GM18519 (cell line): Measurements from ENCODE around the gene PLXNA4.

ENCODE experiments used
- ATAC-seq: cut with Tn5 transposase; IDR thresholded peaks from one replicate; pipeline ENCODE4 v1.9.1; 2021; ENCODE audit warnings: mild to moderate bottlenecking, moderate library complexity; ENCODE audit not compliant: unreplicated experiment, low FRiP score

The PLXNA4 gene

DNA sequence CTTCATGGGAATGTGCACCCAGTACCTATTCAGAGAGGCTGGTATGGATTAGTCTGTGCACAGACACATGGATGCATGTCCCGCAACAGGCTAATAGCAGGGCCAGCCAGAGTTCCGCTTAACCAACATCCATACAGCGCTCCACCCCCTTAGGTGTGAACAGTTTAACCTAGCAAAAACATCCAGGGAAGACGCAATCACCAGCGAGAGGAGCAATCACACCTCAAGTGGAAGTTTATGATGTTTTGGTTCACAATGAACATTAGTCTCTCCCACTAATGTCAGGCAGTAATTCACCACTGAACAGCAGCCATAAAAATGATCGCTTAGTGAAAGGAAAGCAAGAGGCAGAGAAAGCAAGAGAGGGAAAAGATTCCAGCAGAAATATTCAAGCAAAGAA is 91.1 kb downstream of the PLXNA4 start:
- no peak for ATAC-seq

DNA sequence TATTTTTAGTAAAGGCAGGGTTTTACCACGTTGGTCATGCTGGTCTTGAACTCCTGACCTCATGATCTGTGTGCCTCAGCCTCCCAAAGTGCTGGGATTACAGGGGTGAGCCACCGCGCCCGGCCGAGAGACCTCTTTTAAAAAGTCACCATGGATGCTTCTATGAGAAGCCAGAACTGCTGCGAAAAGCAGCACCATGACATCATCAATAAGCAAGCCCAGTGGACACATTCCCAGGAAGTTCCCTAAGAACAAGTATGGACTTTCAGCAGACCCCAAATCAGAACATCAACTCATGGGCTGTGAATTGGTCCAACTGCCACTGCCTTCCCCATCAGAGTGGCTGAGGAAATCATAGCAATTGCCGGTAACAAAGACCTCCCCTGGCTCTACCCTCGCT is 93.4 kb downstream of the PLXNA4 start:
- no peak for ATAC-seq

DNA sequence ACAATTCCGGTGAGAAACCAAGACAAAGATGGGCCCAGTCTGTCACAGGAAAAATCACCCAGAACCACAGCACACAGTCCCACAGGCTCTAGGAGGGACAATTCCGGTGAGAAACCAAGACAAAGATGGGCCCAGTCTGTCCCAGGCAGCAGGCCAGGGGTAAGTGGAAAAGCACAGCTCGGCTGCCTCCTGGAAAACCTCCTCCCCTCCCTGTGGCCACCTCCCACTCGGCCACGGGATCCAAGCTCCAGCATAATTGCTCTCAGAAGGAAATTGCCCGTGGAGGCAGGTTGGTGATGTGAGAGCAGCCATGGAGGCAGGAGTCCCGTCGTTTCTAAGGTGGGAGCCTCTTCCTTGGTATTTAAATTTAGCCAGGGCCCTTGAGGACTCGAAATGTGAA is 95.7 kb downstream of the PLXNA4 start:
- no peak for ATAC-seq

DNA sequence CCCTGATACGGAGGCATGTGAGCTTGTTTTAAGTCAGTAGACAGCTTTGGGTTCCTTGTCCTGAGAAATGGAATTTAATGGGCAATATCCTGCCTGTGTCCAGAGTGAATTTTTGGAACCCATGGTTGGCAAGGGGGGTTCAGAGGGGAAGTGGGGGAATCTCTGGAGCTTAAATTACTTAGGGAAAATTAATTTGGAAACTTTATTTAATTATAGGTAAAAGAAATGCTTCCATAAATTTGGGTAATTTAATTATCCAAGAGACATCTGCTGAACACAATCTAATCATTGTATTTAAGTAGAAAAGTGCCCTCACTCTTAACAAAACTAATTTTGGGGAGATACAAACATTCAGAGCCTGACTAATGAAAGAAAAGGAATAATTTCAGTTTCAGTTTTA is 99.7 kb downstream of the PLXNA4 start:
- ATAC-seq = no peak

DNA sequence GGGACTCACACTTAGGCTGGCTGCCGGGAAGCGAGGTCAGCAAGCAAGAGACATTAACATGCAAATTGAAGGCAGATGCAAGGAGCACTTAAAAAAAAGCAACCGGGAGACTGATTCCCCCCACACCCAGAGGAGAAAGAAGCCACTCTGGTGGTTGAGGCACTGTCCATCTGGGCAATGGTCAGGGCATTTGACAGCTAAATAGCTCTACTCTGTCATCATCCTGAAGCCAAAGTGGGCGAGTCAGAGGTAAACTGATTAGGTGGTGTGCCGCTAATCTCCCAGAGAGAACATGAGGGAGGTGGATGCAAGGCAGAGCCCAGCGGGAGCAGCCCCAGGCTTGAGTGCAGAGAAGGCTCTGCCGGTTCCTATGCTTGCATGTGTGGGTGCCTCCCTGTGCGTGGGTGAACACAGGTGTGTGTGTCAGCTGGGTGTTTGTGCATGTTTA is 100.6 kb downstream of the PLXNA4 start:
- no peak for ATAC-seq

DNA sequence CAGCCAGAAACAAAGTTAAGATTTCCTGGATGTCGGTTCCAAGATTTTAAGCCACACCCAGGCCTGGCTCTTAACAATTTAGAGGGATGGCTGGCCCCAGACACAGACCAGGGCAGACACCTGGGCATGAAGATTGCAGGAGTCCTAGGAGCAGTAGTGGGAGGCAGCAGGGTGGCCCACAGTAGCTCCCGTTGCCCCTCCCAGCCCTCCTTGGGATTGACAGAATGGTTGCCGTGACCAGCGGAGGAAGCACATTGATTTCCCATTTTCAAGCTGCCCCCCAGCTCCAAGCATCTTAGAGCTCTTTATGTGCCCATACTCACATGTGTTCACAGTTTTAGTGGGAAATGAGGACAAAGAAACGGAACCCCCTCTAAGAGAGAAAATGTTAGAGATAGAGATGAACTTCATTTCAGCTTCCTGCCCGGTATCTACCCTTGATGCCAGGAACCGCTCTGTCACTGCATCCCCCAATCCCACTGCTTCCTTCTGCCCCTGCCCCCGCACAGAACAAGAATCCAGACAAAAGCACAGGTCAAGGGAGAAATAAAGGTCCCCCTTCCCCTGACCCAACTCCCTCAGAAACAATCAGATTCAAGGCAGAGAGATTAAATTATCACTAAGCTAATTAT is 101.1 kb downstream of the PLXNA4 start:
- no peak for ATAC-seq

DNA sequence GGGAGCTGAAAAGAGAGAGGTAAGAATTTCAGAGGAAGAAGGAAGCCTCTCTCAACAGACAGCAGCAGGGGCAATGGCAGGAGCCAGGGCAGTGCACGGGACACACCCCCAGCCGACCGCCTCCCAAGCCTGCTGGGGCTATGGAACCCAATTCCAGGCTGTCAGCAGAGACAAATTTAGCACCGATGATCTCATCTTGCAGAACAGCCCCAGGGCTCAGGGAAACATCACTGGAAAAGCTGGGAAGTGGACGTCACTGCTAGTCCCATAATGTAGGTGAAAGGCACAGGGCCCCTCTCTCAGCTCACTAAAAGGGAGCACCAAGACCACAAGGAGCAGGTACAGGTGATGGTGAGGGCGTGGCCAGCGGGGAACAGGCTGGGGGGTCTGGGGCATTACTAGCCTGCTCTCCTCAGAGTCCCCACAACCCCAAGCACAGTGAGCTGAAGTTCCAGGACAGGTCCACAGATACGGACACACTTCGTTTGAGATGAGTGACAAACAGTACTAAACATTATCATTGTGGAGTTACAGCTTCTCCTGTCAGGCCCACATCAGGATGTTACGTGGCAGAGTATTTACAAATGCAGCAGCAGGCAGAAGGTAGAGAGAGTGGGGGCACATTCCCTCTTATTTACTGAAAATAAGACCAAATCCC is 103.7 kb downstream of the PLXNA4 start:
- no peak for ATAC-seq

DNA sequence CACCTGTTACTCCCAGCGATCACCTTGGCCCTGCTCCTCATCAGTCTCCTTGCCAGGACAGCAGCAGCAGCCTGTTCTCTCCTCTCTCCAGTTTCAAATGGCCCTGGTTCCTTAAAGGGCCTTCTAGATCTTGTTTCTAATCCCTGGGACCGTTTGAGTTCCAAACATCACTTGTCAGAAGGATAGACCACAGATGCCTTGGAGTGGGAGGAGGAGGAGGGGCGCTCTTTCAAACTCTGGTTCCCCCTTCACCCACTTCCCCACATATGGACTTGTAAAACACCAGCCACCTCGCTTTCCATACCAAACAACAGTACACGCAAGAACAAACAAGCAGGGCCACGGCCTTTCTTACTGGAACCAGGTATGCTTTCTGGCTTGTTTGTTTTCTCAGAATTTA is 104.8 kb downstream of the PLXNA4 start:
- ATAC-seq = no peak

DNA sequence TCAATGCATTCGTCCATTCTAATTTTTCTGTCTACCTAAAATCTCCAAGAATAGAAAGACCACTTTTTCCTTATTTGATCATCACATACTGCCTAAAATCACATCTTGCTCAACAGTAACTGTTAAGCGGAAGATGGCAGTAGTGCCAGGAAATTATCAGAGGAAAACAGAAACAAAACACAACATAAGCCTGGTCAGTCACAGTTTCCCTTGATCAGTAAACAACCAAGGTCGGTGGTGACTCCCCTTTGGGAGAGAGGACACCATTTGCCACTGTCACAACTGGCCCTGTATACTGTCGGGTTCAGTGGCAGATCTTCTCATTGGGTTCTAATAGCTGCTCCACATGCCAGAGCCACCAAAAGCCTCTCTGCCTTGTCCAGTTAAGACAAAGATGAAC is 106.6 kb downstream of the PLXNA4 start:
- ATAC-seq = no peak

DNA sequence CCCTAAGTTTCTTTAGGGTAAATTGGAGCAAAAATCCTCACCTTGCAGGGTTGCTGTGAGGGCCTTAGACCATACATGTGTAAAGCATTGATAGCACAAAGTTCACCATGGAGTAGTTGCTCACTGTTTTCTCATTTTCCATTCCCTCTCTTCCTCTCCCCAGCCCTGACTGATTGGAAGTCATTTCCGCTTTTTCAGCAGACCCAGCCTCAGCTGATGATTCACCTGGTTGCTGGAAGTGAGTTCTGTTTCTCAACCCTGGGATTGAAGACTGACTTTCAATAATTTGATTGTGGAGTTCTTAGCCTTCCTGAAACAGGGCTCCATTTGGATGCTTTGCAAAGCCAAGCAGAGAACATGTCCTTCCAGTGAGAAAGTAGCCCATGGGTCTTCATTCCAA is 107.0 kb downstream of the PLXNA4 start:
- ATAC-seq = no peak

DNA sequence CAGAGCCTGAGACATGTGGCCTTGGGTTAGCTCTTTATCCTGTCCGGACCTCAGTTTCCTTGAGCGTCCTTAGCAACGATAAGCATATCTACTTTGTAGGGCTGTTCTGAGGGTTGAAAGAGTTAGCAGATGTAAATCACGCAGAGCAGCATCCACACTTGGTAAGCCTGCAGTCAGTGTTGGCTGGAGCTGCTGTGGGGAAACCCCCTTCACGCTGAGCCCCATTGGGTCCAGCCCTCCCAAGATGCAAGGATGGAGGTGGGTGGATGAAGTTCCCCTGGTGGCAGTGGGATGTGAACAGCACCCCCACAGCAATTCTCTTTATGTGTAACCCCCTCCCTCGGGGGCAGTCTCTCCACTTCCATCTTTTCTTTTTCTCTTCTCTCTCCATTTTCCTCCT is 109.9 kb downstream of the PLXNA4 start:
- no peak for ATAC-seq

DNA sequence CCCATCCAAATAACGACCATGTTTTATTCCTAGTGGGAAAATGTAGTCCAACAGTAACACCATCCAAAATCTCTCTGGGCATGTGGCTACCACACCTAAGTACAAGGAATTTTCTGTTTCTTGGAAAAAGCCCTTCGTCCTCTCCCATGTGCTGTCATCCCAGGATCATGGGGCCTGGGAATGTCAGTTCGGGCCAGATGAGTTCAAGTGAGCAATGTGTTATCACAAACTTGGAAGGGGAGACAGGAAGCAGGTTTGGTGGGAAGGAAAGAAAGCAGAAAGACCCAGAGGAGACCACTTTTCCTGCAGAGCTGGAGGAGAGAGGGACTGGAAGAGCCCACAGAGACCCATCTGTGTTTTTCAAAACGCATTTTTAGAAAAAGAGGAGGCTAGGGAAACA is 110.8 kb downstream of the PLXNA4 start:
- no peak for ATAC-seq

DNA sequence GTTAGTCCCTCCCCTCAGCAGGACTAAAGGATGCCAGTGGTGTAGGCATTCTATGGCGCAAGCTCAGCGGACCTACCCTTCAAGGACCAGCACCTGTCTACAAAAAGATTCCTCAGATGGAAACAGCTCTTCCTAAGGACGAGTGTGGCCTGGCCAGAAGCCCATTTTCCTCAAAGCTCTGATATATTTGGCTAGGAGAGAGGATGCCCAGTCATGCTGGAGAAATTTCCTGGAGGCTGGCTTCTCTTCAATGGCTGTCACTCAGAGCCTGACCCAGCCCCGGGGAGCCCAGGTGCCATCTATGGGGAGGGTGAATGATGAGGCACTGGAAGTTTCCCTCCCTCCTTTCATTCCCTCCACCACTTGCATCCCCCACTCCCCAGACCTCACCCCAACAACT is 111.5 kb downstream of the PLXNA4 start:
- no peak for ATAC-seq

DNA sequence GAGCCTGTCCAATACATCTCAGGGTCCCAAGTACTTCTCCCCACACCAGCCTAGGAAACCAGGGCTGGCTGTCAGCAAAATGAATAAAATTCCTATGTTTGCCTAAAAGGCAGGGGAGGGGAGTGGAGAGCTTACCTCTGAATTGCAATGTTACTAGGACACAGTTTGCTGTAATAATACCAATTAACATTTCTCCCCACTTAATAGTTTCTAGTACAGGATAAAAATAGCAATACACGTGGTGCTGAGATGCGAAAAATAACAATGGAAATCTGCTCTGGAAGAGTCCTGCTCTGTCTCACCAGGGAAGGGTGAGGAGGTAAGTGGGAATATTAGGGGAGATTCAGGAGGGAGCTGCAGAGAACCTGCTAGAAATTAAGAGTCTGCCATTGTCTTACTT is 112.3 kb downstream of the PLXNA4 start:
- ATAC-seq = no peak

DNA sequence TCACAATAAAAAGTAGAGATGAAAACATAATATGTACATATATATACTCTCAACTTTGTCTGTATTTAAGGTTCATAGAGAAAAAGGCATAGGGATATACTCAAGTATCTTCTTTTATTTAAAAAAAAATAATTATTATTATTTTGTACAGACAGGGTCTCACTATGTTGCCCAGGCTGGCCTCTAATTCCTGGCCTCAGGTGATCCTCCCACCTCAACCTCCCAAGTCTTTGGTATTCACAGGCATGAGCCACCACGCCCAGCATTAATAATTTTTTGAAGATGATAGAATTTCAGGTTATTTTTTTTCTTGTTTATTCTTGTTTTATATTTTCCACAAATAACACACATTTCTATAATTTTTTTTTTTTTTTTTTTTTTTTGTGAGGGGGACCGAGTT is 113.8 kb downstream of the PLXNA4 start:
- no peak for ATAC-seq

DNA sequence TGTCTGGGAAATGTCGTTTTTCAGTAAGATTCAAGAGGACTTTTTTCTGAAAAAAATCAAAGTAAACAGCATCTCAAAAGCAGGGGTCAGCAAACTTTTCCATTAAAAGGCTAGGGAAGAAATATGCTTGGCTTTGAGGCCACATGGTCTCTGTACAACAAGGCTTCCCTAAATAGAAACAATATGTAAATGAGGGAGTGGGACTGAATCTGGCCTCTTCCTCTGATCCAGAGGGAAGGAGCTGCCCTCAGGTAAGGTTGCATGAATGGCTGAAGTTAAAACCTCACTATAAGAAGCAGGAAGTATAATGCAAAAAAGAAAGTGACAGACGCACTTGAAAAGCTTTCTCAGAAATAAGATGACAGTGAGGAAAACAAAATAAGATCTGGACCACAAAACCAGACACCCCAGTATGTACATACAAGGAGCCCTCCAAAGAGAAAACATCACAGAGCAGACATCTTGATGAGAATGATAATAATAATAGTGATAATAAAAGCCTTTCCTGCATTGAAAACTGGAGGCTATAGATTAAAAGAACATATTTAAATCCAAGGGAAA is 115.2 kb downstream of the PLXNA4 start:
- no peak for ATAC-seq

DNA sequence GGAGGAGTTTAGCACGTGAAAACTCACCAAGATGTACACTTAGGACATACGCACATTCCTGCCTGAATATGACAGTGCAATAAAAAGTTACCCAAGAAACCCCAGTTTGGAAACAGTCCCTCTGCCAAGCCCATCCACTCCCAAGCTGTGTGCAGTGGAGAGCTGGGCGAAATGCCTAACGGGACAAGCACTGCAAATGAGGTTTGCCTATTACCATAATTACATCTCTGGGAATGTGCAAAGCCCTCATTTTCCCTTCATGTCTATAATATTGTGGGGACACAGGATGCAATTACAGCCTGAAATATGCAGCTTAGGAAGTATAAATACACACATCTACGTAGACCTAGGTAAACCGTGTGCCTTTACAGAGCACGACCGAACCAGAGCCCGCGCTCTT is 117.5 kb downstream of the PLXNA4 start:
- ATAC-seq = no peak

DNA sequence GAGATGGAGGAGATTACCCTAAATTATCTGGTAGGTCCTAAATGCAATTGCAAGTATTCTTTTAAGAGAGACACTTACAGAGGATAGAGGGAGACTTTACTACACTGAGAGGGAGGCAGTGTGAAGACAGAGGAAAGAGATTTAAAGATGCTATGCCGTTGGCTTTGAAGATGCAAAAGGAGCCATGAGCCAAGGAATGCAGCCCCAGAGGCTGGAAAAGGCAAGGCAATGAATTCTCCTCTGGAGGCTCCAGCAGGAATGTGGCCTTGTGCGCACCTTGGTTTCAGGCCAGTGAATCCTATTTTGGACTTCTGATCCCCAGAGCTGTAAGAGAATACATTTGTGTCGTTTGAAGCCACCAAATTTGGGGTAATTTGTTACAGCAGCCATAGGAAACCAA is 118.6 kb downstream of the PLXNA4 start:
- no peak for ATAC-seq

DNA sequence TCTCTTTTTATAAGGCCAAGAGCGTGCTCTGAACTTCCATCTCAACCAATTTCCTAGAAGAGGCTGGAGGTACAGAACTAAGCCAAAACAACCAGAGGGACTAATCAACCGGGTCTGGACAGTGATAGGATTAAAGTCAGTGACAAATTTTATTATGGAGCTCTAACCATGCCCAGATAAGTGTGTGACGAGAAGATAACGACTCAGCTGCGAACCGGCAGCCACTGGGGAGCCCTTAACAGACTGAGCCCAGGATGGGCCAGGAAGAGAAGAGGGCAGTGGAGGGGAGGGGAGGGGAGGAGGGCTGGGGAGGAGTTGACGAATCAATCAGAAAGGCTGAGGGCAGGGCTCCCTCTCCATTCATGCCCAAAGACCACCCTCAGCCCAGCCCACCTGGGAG is 119.9 kb downstream of the PLXNA4 start:
- ATAC-seq = no peak

DNA sequence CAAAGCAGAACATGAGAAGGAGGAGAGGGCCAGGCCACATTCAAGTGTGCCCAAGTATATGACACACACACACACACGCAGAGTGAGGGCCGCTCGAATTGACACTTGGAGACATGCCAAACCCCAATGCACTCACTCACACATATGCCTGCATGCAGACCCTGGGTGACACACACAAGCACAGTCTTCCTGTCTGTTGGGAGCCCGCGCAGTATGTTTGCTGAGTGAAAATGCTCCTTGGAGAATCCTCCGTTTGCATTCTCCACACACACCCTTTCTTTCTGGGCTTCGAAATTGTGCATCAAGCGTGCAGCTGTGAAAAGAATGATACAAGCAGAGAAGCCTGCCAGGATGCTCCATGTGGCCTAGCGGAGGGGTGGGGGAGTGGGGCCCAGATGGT is 120.9 kb downstream of the PLXNA4 start:
- no peak for ATAC-seq

DNA sequence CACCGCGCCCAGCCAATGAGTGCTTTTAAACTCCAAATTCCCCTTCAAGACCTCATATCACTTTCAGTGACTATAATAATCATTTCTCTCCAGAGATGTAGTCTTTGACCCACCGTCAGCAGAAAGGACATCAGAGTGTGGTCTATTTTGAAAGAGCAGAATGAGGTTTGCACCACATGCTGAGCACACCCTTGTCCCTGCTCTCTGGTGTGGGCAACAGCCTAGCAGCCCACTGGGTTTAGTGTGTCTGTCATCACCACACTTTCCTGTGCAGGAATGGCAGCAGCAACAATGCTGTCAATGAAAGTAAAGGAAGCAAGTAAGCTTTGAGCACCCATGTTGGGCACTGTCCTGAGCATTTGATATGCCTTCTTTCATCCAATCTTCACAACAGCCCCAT is 122.4 kb downstream of the PLXNA4 start:
- ATAC-seq = no peak

DNA sequence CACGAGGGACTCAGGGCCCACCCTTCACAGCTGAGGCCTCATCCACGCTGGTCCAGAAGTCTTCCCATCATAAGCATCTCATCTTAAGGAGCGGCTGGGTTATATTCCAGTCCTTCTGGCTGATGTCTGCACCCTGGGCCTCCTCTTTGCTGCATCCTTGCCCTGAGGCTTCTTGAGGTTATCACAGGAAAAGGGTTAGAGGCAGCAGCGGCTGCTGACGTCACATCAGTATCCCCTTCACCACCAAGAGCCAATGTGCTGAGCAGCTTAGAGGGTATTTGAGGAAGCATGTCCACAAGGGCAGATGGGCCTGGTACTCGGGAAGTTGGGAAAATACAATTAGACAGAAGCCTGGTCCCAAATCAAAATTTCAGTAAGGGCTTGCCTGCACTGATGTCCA is 125.1 kb downstream of the PLXNA4 start:
- no peak for ATAC-seq
